ENCODE measurements around the gene XPO5. TPM values are rescaled to one million over a fixed set of nuclear protein-coding genes. Genes with fewer than 3 reads are reported as not detected.
A peak's percentile ranks its signal among the peaks of the same experiment; 100 is the strongest.
"Not testable (repeated sequence)": the region's sequence is repeated elsewhere in the genome, so short reads cannot be mapped to it uniquely, and the experiment has no call there.

Gene XPO5
- total and polyA plus RNA-seq, 5 experiments from 2014 or later, result 5.1 to 51.6 (median 8.7) TPM

- POLR2A ChIA-PET, result interaction anchor here (0.5 kb wide), 1 partner anchor 122 kb away, joined by 4 read pairs; no protein-coding TSS in a partner anchor
- H3K4me1 Mint-ChIP-seq, result peaks cover 23 to 53% (median 42%) of the 10 kb centered on the region in 4 donors
- no peak for DNase-seq
- H3K9me3 Mint-ChIP-seq, result no peaks in the 10 kb centered on the region
- H3K36me3 Mint-ChIP-seq, result peaks cover 0 to 17% (median 10%) of the 10 kb centered on the region in 3 donors
- no peaks in the 10 kb centered on the region for H3K27me3 Mint-ChIP-seq
- H3K4me3 Mint-ChIP-seq, result peak overlapping the region in 5 of 10 donors; percentile 21 to 60 (median 44)
- no peak for ATAC-seq
- H3K27ac Mint-ChIP-seq, result peak overlapping the region in 6 of 10 donors; percentile 3 to 76 (median 62)
Observed at GRCh38 chr6:43578748-43579147, 2.9 kb upstream of the XPO5 start.

GRCh38 chr6:43575105-43575771 lies 600 bp downstream of the XPO5 start:
- Mint-ChIP-seq H3K27me3 (no peaks in the 10 kb centered on the region), H3K36me3 (peaks cover 0 to 33% (median 4%) of the 10 kb centered on the region in 3 donors), H3K4me3 (peak overlapping the region; percentile 90 to 99 (median 97)), H3K9me3 (no peaks in the 10 kb centered on the region), H3K27ac (peak overlapping the region; percentile 72 to 96 (median 92)), H3K4me1 (peaks cover 23 to 52% (median 46%) of the 10 kb centered on the region in 4 donors)
- ATAC-seq (no peak), DNase-seq (peak in 2 of 10 donors; percentile 2)
- POLR2A ChIA-PET, result interaction anchor here (0.9 to 2.1 kb wide), 6 partner anchors 9 to 60 kb away, joined by 3 to 7 read pairs (median 4); partner anchors contain the start of genes MAD2L1BP, POLR1C and YIPF3

GRCh38 chr6:43572015-43572414 lies 3.8 kb downstream of the XPO5 start:
- Mint-ChIP-seq H3K4me1 (peaks cover 8 to 25% (median 24%) of the 10 kb centered on the region in 4 donors), H3K36me3 (peaks cover 0 to 60% (median 12%) of the 10 kb centered on the region in 3 donors), H3K27me3 (no peaks in the 10 kb centered on the region), H3K4me3 (no peak overlapping the region), H3K9me3 (no peaks in the 10 kb centered on the region), H3K27ac (peak overlapping the region in 1 of 10 donors; percentile 68)
- POLR2A ChIA-PET, result no interaction called here
- no peak for DNase-seq
- ATAC-seq, result no peak

GRCh38 chr6:43570876-43571441 lies 4.9 kb downstream of the XPO5 start:
- peak overlapping the region in 2 of 10 donors; percentile 11 to 49 for H3K27ac Mint-ChIP-seq
- DNase-seq (no peak), ATAC-seq (no peak)
- POLR2A ChIA-PET, result no interaction called here
- H3K4me1 Mint-ChIP-seq, result peaks cover 7 to 20% (median 15%) of the 10 kb centered on the region in 4 donors
- H3K36me3 Mint-ChIP-seq, result peaks cover 0 to 68% (median 15%) of the 10 kb centered on the region in 3 donors
- H3K4me3 Mint-ChIP-seq, result no peak overlapping the region
- H3K9me3 Mint-ChIP-seq, result no peaks in the 10 kb centered on the region
- no peaks in the 10 kb centered on the region for H3K27me3 Mint-ChIP-seq

- POLR2A ChIA-PET, result interaction anchor here (0.5 to 0.9 kb wide), 2 partner anchors 16 to 882 kb away, joined by 3 read pairs; partner anchors contain the start of genes POLH and XPO5
Observed at GRCh38 chr6:43559328-43559727, 16.5 kb downstream of the XPO5 start.

GRCh38 chr6:43557620-43558019 lies 18.2 kb downstream of the XPO5 start:
- Mint-ChIP-seq H3K36me3 (peaks cover 0 to 95% (median 35%) of the 10 kb centered on the region in 3 donors), H3K27ac (peak overlapping the region in 1 of 10 donors; percentile 31)
- POLR2A ChIA-PET, result interaction anchor here (0.6 kb wide), 1 partner anchor 193 kb away, joined by 3 read pairs; no protein-coding TSS in a partner anchor
- not testable (repeated sequence) for H3K27me3 Mint-ChIP-seq, ATAC-seq, H3K9me3 Mint-ChIP-seq, H3K4me1 Mint-ChIP-seq, DNase-seq, H3K4me3 Mint-ChIP-seq

More at GRCh38 chr6:43559328-43559727, 16.5 kb downstream of the XPO5 start:
- H3K27me3 Mint-ChIP-seq, result no peaks in the 10 kb centered on the region
- no peaks in the 10 kb centered on the region for H3K4me1 Mint-ChIP-seq
- no peak overlapping the region for H3K4me3 Mint-ChIP-seq
- no peaks in the 10 kb centered on the region for H3K9me3 Mint-ChIP-seq
- ATAC-seq (no peak), DNase-seq (no peak)
- no peak overlapping the region for H3K27ac Mint-ChIP-seq
- H3K36me3 Mint-ChIP-seq, result peaks cover 0 to 94% (median 29%) of the 10 kb centered on the region in 3 donors

- no peaks in the 10 kb centered on the region for H3K27me3 Mint-ChIP-seq
- ATAC-seq, result no peak
- H3K36me3 Mint-ChIP-seq, result peaks cover 0 to 92% (median 27%) of the 10 kb centered on the region in 3 donors
- H3K27ac Mint-ChIP-seq, result peak overlapping the region in 2 of 10 donors; percentile 13 to 75
- H3K4me3 Mint-ChIP-seq, result no peak overlapping the region
- DNase-seq, result no peak
- H3K4me1 Mint-ChIP-seq, result peaks cover 0 to 2% (median under 1%) of the 10 kb centered on the region in 4 donors
- POLR2A ChIA-PET, result no interaction called here
- no peaks in the 10 kb centered on the region for H3K9me3 Mint-ChIP-seq
Observed at GRCh38 chr6:43547222-43547621, 28.6 kb downstream of the XPO5 start.

GRCh38 chr6:43544461-43544860 lies 31.4 kb downstream of the XPO5 start:
- Mint-ChIP-seq H3K27me3 (no peaks in the 10 kb centered on the region), H3K4me3 (no peak overlapping the region), H3K4me1 (peaks cover 0 to 2% (median under 1%) of the 10 kb centered on the region in 4 donors), H3K27ac (peak overlapping the region in 1 of 10 donors; percentile 7), H3K36me3 (peaks cover 0 to 83% (median 33%) of the 10 kb centered on the region in 3 donors), H3K9me3 (no peaks in the 10 kb centered on the region)
- POLR2A ChIA-PET, result no interaction called here
- ATAC-seq, result no peak
- DNase-seq, result peak in 1 of 10 donors; percentile 15

- peaks cover 0 to 79% (median 29%) of the 10 kb centered on the region in 3 donors for H3K36me3 Mint-ChIP-seq
- H3K27ac Mint-ChIP-seq, result peak overlapping the region in 1 of 10 donors; percentile 44
- no peaks in the 10 kb centered on the region for H3K27me3 Mint-ChIP-seq
- ATAC-seq, result no peak
- no peak overlapping the region for H3K4me3 Mint-ChIP-seq
- DNase-seq, result no peak
- no peaks in the 10 kb centered on the region for H3K9me3 Mint-ChIP-seq
- H3K4me1 Mint-ChIP-seq, result peaks cover 0 to 2% (median under 1%) of the 10 kb centered on the region in 4 donors
- POLR2A ChIA-PET, result no interaction called here
Observed at GRCh38 chr6:43541774-43542471, 33.9 kb downstream of the XPO5 start.

- Mint-ChIP-seq H3K36me3 (peaks cover 0 to 72% (median 17%) of the 10 kb centered on the region in 3 donors), H3K27me3 (no peaks in the 10 kb centered on the region), H3K4me1 (peaks cover 0 to 2% (median under 1%) of the 10 kb centered on the region in 4 donors), H3K9me3 (no peaks in the 10 kb centered on the region), H3K27ac (no peak overlapping the region), H3K4me3 (no peak overlapping the region)
- DNase-seq (no peak), ATAC-seq (no peak)
- POLR2A ChIA-PET, result no interaction called here
Observed at GRCh38 chr6:43540507-43540906, 35.3 kb downstream of the XPO5 start.

GRCh38 chr6:43539409-43539808 lies 36.4 kb downstream of the XPO5 start:
- H3K27me3 Mint-ChIP-seq, DNase-seq, POLR2A ChIA-PET, H3K4me1 Mint-ChIP-seq, H3K27ac Mint-ChIP-seq, H3K9me3 Mint-ChIP-seq, H3K4me3 Mint-ChIP-seq, ATAC-seq: not testable (repeated sequence)
- peaks cover 0 to 70% (median 14%) of the 10 kb centered on the region in 3 donors for H3K36me3 Mint-ChIP-seq

GRCh38 chr6:43538986-43539385 lies 36.9 kb downstream of the XPO5 start:
- H3K4me1 Mint-ChIP-seq, POLR2A ChIA-PET, DNase-seq, H3K27ac Mint-ChIP-seq, H3K4me3 Mint-ChIP-seq, H3K9me3 Mint-ChIP-seq, ATAC-seq, H3K27me3 Mint-ChIP-seq: not testable (repeated sequence)
- H3K36me3 Mint-ChIP-seq, result peaks cover 0 to 65% (median 14%) of the 10 kb centered on the region in 3 donors

Data from naive thymus-derived CD8-positive, alpha-beta T cell (primary cell).